ENCODE measurements around the gene CYBRD1. TPM values are rescaled to one million over a fixed set of nuclear protein-coding genes. Genes with fewer than 3 reads are reported as not detected.

CYBRD1 gene
- total and polyA plus RNA-seq, 3 donors from 2014 or later: 53.1 to 60.1 (median 53.5) TPM

DNA sequence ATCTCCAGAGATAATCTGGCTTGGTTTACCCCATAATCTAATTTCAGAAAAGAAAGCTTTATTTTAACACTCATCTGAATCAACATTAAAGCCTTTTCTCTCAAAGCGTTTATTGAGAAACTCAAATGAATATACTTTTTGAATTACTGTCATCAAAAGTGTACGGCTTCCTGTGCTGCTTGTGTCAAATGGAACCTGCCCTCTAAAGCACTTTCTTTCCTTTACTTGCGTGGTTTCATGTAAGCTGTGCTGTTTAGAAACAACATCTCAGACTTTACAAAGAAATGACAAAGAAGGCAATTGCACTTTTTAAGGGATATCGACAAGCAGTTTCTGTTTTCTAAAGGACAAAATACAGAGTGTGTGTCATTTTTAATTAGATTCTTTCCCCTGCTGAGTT lies 35.1 kb downstream of the CYBRD1 start:
- Histone ChIP-seq H3K36me3 (ENCODE audit: low read depth, missing control alignments) (no peaks in the 10 kb centered on the region), H3K27ac (no peak overlapping the region), H3K27me3 (no peaks in the 10 kb centered on the region), H3K4me1 (no peaks in the 10 kb centered on the region), H3K4me3 (no peak overlapping the region), H3K9me3 (no peaks in the 10 kb centered on the region)
- no peak for TF ChIP-seq POLR2A (IDR thresholded peaks at IDR 0.05)
- TF ChIP-seq, protein P1, sequence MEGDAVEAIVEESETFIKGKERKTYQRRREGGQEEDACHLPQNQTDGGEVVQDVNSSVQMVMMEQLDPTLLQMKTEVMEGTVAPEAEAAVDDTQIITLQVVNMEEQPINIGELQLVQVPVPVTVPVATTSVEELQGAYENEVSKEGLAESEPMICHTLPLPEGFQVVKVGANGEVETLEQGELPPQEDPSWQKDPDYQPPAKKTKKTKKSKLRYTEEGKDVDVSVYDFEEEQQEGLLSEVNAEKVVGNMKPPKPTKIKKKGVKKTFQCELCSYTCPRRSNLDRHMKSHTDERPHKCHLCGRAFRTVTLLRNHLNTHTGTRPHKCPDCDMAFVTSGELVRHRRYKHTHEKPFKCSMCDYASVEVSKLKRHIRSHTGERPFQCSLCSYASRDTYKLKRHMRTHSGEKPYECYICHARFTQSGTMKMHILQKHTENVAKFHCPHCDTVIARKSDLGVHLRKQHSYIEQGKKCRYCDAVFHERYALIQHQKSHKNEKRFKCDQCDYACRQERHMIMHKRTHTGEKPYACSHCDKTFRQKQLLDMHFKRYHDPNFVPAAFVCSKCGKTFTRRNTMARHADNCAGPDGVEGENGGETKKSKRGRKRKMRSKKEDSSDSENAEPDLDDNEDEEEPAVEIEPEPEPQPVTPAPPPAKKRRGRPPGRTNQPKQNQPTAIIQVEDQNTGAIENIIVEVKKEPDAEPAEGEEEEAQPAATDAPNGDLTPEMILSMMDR (IDR thresholded peaks at IDR 0.05): no peak
- 74 to 76% methylated on average over 4 of the region's 4 CpGs for WGBS, 2 donors
- intact Hi-C loops (cut with DNase I; ENCODE audit: low total_unique reads): no loop called here
- no peak for DNase-seq

GRCh38 chr2:171563301-171563700 lies 41.0 kb downstream of the CYBRD1 start:
- no peak overlapping the region for H3K27ac ChIP-seq
- intact Hi-C loops (cut with DNase I; ENCODE audit: low total_unique reads): no loop called here
- no peak for TF ChIP-seq POLR2A (IDR thresholded peaks at IDR 0.05)
- TF ChIP-seq, protein P1 (IDR thresholded peaks at IDR 0.05): no peak
- no peaks in the 10 kb centered on the region for H3K4me1 ChIP-seq
- no peaks in the 10 kb centered on the region for H3K9me3 ChIP-seq
- no peak overlapping the region for H3K4me3 ChIP-seq
- no peak for DNase-seq
- 81 to 88% methylated on average over 3 of the region's 3 CpGs for WGBS, 2 donors
- no peaks in the 10 kb centered on the region for H3K36me3 ChIP-seq (ENCODE audit: low read depth, missing control alignments)
- no peaks in the 10 kb centered on the region for H3K27me3 ChIP-seq

DNA sequence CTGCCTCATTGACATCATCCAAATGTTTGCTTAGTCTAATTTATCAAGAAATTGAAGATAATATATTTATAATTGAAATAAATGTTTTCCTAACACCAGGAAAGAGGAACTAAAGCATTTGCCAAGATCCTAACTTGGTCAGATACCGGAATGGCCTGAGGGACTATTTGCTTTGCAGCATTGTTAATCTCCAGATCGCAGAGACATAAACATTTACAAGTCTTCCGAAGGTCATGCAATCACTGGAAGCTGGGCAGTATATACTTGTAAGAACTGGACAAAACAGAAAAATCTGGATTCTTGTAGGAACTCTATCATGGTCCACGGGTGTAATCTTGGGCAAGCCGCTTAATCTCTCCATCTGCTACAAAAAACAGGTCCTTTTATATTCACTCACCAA lies 42.2 kb downstream of the CYBRD1 start:
- Histone ChIP-seq H3K36me3 (ENCODE audit: low read depth, missing control alignments) (no peaks in the 10 kb centered on the region), H3K4me3 (no peak overlapping the region), H3K4me1 (no peaks in the 10 kb centered on the region), H3K27me3 (no peaks in the 10 kb centered on the region), H3K27ac (no peak overlapping the region), H3K9me3 (no peaks in the 10 kb centered on the region)
- intact Hi-C loops (cut with DNase I; ENCODE audit: low total_unique reads): no loop called here
- WGBS, 2 donors: 88 to 91% methylated on average over 5 of the region's 5 CpGs
- TF ChIP-seq, protein P1 (IDR thresholded peaks at IDR 0.05): no peak
- no peak for TF ChIP-seq POLR2A (IDR thresholded peaks at IDR 0.05)
- no peak for DNase-seq

DNA sequence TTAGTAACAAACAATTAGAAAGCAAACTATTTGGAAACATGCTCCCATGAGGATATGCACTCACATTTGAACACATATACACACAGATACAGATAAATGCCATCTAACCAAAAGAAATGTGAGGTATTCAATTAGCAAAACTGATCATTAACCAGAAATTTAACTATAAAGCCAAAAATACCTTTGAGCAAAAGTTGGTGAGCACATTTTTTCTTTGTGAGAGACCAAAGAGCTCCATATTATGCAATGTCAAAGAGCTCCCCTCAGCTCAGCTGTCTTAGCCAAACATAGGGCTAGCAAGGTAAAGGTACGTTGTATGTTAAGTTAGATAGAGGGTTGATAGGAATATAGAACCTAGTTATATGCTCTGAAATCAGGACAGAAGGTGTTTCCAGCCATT lies 43.8 kb downstream of the CYBRD1 start:
- Histone ChIP-seq H3K9me3 (no peaks in the 10 kb centered on the region), H3K27ac (no peak overlapping the region), H3K4me3 (no peak overlapping the region), H3K36me3 (ENCODE audit: low read depth, missing control alignments) (no peaks in the 10 kb centered on the region), H3K27me3 (no peaks in the 10 kb centered on the region), H3K4me1 (no peaks in the 10 kb centered on the region)
- TF ChIP-seq POLR2A (IDR thresholded peaks at IDR 0.05): no peak
- TF ChIP-seq, protein P1 (IDR thresholded peaks at IDR 0.05): no peak
- intact Hi-C loops (cut with DNase I; ENCODE audit: low total_unique reads): no loop called here
- 0 to 39% methylated on average over 1 of the region's 1 CpG for WGBS, 2 donors
- DNase-seq: no peak

DNA sequence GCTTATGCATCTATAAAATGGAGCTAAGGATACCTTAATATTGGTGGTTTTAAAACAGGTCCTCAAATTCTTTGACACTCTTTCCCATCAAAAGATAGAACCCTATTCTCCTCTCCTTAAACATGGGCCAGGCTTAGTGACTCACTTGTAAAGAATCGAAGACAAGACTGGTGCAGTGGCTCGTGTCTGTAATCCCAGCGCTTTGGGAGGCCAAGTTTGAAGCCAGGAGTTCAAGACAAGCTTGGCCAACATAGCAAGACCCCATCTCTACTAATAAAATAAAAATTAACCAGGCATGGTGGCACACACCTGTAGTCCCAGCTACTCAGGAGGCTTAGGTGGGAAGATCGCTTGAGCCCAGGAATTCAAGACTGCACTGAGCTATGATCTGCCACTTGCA lies 44.5 kb downstream of the CYBRD1 start:
- no peak for DNase-seq

More for the DNA sequence above, 44.5 kb downstream of the CYBRD1 start:
- intact Hi-C loops (cut with DNase I; ENCODE audit: low total_unique reads): no loop called here
- WGBS, 2 donors: 97 to 100% methylated on average over 4 of the region's 4 CpGs
- no peak overlapping the region for H3K4me3 ChIP-seq
- no peaks in the 10 kb centered on the region for H3K9me3 ChIP-seq
- no peaks in the 10 kb centered on the region for H3K27me3 ChIP-seq
- H3K36me3 ChIP-seq (ENCODE audit: low read depth, missing control alignments): no peaks in the 10 kb centered on the region
- no peak for TF ChIP-seq POLR2A (IDR thresholded peaks at IDR 0.05)
- TF ChIP-seq, protein P1 (IDR thresholded peaks at IDR 0.05): no peak
- H3K4me1 ChIP-seq: no peaks in the 10 kb centered on the region
- H3K27ac ChIP-seq: no peak overlapping the region

Measured in testis (tissue), 3 donors.